Measurements from ENCODE around the gene LNPK.

The LNPK gene

DNA sequence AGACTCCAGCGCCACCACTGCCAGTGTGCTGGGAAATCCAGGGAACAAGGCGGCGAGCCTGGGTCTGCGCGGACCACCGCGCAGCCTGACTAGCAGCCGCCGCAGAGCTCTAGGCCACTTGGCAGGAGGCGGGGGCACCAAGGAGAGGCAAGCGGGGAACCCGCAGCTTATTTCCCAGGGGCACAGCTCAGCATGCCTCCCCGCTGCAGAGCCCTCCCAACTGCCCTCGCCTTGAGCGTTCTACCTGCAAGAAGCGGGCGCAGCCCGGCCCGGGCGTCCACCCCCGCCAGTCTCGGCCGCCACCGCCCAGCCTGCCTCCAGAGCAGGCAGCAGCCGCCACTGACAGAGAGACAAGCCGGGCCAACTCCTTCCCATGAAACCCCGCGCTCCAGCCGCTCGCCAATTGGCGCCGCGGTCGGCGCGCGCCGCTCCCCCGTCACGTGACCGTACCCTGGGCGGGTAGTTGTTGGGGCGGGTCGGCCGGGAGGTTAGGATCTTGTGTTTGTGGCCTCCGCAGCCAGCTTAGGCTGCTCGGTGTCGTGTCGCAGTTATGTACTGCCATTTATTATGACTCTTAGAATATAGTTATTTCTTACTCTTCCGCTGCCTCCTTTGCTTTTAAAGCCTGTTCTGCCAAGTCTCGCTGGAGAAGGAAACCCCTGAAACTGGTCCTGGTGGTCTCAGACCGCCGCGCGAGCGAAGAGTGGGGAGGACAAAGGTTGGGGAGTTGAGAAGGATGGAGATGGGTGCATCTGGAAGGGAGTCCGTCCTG lies at the start of gene LNPK:
Gene LNPK, minus strand, starts transcription at position 352 of the 772 bp plus-strand sequence. CDS start 6,683 bp downstream, outside the sequence.
- no peaks in the 10 kb centered on the region for H3K27me3 Mint-ChIP-seq
- peak; percentile 95 for DNase-seq
- peak within 1 kb of the TSS; percentile 94 for H3K27ac Mint-ChIP-seq
- peaks cover 25% of the 10 kb centered on the region for H3K4me1 Mint-ChIP-seq (ENCODE audit: low read depth)
- H3K4me3 Mint-ChIP-seq = peak within 1 kb of the TSS; percentile 92
- peaks cover 14% of the 10 kb centered on the region for H3K36me3 Mint-ChIP-seq (ENCODE audit: low read depth)
- no peaks in the 10 kb centered on the region for H3K9me3 Mint-ChIP-seq

- Mint-ChIP-seq H3K27ac (no peak overlapping the region), H3K9me3 (peaks cover 2% of the 10 kb centered on the region), H3K4me3 (no peak overlapping the region), H3K36me3 (ENCODE audit: low read depth) (no peaks in the 10 kb centered on the region), H3K27me3 (peaks cover 38% of the 10 kb centered on the region), H3K4me1 (ENCODE audit: low read depth) (no peaks in the 10 kb centered on the region)
- no peak for DNase-seq
Measured at GRCh38 chr2:176039375-176039774, 37.3 kb upstream of the LNPK start.

GRCh38 chr2:176038694-176039093 lies 36.6 kb upstream of the LNPK start:
- no peaks in the 10 kb centered on the region for H3K4me1 Mint-ChIP-seq (ENCODE audit: low read depth)
- peaks cover 2% of the 10 kb centered on the region for H3K9me3 Mint-ChIP-seq
- no peak overlapping the region for H3K4me3 Mint-ChIP-seq
- H3K36me3 Mint-ChIP-seq (ENCODE audit: low read depth) = no peaks in the 10 kb centered on the region
- H3K27me3 Mint-ChIP-seq = peaks cover 38% of the 10 kb centered on the region
- H3K27ac Mint-ChIP-seq = no peak overlapping the region
- DNase-seq = no peak

GRCh38 chr2:176035013-176035691 lies 33.1 kb upstream of the LNPK start:
- Mint-ChIP-seq H3K9me3 (no peaks in the 10 kb centered on the region), H3K27ac (no peak overlapping the region), H3K36me3 (ENCODE audit: low read depth) (no peaks in the 10 kb centered on the region), H3K27me3 (peaks cover 35% of the 10 kb centered on the region), H3K4me3 (no peak overlapping the region), H3K4me1 (ENCODE audit: low read depth) (no peaks in the 10 kb centered on the region)
- DNase-seq = no peak

DNA sequence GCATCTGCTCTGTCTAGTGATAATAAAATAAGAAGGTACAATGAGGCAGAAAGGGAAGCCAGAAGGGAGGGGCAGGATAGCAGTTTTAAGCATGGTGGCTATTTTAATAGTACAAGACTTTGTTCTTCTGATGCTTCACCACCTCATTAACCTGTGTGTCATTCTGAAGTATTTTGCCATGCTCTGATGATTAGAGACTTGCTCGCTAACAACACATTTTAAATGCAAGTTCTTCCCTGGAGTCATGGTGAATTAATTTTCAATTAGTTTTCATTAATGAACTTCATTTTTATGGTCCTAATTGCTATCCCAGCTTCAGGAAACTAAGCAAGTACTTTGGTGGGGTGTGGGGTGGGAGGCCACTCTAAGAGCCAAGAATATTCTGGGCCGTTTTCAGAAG lies 25.7 kb upstream of the LNPK start:
- no peak overlapping the region for H3K27ac Mint-ChIP-seq
- H3K4me3 Mint-ChIP-seq = no peak overlapping the region
- no peaks in the 10 kb centered on the region for H3K9me3 Mint-ChIP-seq
- H3K27me3 Mint-ChIP-seq = peaks cover 36% of the 10 kb centered on the region
- H3K36me3 Mint-ChIP-seq (ENCODE audit: low read depth) = no peaks in the 10 kb centered on the region
- H3K4me1 Mint-ChIP-seq (ENCODE audit: low read depth) = no peaks in the 10 kb centered on the region
- no peak for DNase-seq

DNA sequence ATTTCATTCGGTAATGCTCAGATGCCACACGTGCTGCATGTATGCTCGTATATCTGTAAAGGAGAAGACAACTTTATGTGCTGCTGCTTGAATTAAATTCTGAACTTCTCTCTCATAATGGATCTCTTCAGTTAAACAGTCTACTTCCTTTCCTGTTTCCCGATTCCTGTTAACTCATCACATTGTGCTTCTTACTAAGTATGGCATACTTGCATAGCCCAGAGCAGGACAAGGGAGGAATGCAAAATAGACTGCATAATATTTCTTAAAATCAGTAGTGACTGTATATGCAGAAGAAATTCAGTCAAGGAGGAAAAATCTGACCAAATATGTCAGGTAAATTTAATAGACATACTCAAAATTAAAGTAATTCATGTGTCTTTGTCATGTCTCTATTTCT lies 23.9 kb upstream of the LNPK start:
- Mint-ChIP-seq H3K9me3 (no peaks in the 10 kb centered on the region), H3K4me3 (no peak overlapping the region), H3K4me1 (ENCODE audit: low read depth) (no peaks in the 10 kb centered on the region), H3K27ac (no peak overlapping the region), H3K27me3 (peaks cover 44% of the 10 kb centered on the region), H3K36me3 (ENCODE audit: low read depth) (no peaks in the 10 kb centered on the region)
- no peak for DNase-seq

DNA sequence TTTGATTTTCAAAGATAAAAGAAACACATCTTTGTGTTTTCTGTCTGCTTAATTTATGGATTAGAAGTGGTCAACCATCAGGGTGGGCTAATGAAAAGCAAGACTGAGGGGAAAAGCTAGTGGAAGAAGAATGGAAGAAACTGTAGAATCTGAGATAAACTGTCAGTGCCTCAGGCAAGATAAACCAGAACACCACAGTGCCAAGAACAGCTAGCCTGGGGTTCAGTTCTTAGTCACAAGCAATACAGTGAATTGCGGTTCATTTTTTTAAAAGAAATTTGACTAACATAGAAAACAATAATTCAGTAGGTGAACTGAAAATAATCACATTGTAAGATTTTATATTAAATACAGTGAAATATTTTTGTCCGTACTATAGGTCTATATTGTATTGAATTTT lies 22.0 kb upstream of the LNPK start:
- Mint-ChIP-seq H3K4me3 (no peak overlapping the region), H3K27me3 (peaks cover 49% of the 10 kb centered on the region), H3K27ac (no peak overlapping the region), H3K4me1 (ENCODE audit: low read depth) (no peaks in the 10 kb centered on the region), H3K9me3 (no peaks in the 10 kb centered on the region), H3K36me3 (ENCODE audit: low read depth) (no peaks in the 10 kb centered on the region)
- DNase-seq = no peak

GRCh38 chr2:176022048-176022447 lies 20.0 kb upstream of the LNPK start:
- Mint-ChIP-seq H3K4me3 (no peak overlapping the region), H3K9me3 (no peaks in the 10 kb centered on the region), H3K27me3 (peaks cover 51% of the 10 kb centered on the region), H3K4me1 (ENCODE audit: low read depth) (no peaks in the 10 kb centered on the region), H3K27ac (no peak overlapping the region), H3K36me3 (ENCODE audit: low read depth) (no peaks in the 10 kb centered on the region)
- no peak for DNase-seq

DNA sequence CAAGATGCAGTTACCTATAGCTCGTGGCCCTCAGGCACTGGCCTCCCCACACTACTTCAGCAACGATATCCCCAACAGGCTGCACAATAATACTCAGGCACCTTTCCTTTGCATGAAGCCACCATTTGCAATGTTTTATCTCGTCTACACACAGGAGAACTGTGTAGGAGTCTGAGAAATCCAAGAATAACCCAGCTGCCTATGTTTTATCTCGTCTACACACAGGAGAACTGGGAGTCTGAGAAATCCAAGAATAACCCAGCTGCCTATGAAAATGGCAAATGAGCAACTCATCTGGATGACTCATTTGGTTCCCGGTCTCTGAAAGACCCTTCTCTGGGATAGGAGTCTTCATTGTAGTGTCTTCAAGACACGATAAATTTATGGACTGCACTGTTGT lies 18.3 kb upstream of the LNPK start:
- Mint-ChIP-seq H3K9me3 (no peaks in the 10 kb centered on the region), H3K4me3 (no peak overlapping the region), H3K4me1 (ENCODE audit: low read depth) (no peaks in the 10 kb centered on the region), H3K27me3 (peaks cover 54% of the 10 kb centered on the region), H3K27ac (no peak overlapping the region), H3K36me3 (ENCODE audit: low read depth) (no peaks in the 10 kb centered on the region)
- DNase-seq = no peak

DNA sequence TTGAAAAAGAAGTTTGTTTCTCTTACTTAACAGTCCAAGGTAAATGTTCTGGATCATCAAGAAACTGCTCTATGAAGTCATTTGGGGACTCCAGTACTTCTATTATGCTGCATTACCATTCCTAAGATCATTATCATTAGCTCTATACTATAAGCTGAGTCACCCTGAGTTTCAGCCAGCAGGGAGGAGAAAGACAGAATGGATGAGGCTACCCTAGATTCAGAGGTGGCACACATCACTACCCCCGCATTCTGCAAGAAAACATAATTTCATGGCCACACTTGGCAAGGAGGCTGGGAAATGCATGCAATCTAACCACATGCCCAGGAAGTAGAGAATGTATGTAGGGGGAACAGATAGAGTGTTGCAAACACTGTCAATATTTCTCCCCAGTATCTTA lies 16.6 kb upstream of the LNPK start:
- no peak for DNase-seq
- H3K36me3 Mint-ChIP-seq (ENCODE audit: low read depth) = no peaks in the 10 kb centered on the region
- no peak overlapping the region for H3K4me3 Mint-ChIP-seq
- H3K27me3 Mint-ChIP-seq = peaks cover 49% of the 10 kb centered on the region
- no peaks in the 10 kb centered on the region for H3K9me3 Mint-ChIP-seq
- H3K27ac Mint-ChIP-seq = no peak overlapping the region
- H3K4me1 Mint-ChIP-seq (ENCODE audit: low read depth) = no peaks in the 10 kb centered on the region

DNA sequence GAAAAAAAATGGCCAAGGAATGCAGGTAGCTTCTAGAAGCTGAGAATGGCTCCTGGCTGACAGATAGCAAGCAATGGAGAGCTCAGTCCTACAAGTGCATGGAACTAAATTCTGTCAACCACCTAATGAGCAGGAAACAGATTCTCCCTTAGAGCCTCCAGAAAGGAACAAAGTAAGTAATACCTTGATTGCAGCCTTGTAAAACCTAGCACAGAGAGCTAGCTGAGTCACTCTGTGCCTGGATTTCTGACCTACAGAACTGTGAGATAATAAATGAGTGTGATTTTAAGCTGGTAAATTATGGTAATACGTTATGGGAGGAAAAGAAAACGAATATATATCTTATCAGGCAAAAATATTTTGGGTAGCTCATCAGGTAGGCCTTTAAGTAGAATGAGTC lies 7.4 kb upstream of the LNPK start:
- H3K27ac Mint-ChIP-seq = no peak overlapping the region

GRCh38 chr2:176004934-176005333 lies 2.9 kb upstream of the LNPK start:
- DNase-seq = no peak
- Mint-ChIP-seq H3K27me3 (peaks cover 5% of the 10 kb centered on the region), H3K27ac (no peak overlapping the region), H3K4me3 (no peak overlapping the region), H3K36me3 (ENCODE audit: low read depth) (peaks cover 13% of the 10 kb centered on the region), H3K4me1 (ENCODE audit: low read depth) (peaks cover 16% of the 10 kb centered on the region), H3K9me3 (no peaks in the 10 kb centered on the region)

More for the DNA sequence above, 7.4 kb upstream of the LNPK start:
- peaks cover 16% of the 10 kb centered on the region for H3K27me3 Mint-ChIP-seq
- no peaks in the 10 kb centered on the region for H3K36me3 Mint-ChIP-seq (ENCODE audit: low read depth)
- no peaks in the 10 kb centered on the region for H3K9me3 Mint-ChIP-seq
- DNase-seq = no peak
- H3K4me3 Mint-ChIP-seq = no peak overlapping the region
- no peaks in the 10 kb centered on the region for H3K4me1 Mint-ChIP-seq (ENCODE audit: low read depth)

DNA sequence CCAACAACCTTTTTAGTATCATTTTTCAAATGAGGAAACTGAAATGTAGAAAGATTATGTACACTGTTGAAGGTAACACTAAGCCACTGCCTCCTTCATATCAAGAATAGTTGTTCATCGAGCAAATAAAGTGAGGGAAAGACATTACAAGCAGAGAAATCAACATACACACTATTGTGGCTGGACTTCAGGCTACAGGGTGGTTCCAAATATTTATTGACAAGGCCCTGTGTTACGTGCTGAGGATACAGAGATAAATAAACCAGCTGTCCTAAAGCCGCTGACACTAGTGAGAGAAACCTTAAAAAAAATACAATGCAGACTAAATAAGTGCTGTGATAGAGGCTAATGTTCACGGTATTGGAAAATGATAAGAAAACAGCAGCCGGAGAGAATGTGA lies 1.9 kb upstream of the LNPK start:
- peaks cover 13% of the 10 kb centered on the region for H3K36me3 Mint-ChIP-seq (ENCODE audit: low read depth)
- H3K4me1 Mint-ChIP-seq (ENCODE audit: low read depth) = peaks cover 25% of the 10 kb centered on the region
- no peak overlapping the region for H3K4me3 Mint-ChIP-seq
- H3K9me3 Mint-ChIP-seq = no peaks in the 10 kb centered on the region
- DNase-seq = no peak
- no peak overlapping the region for H3K27ac Mint-ChIP-seq
- H3K27me3 Mint-ChIP-seq = peaks cover 3% of the 10 kb centered on the region

DNA sequence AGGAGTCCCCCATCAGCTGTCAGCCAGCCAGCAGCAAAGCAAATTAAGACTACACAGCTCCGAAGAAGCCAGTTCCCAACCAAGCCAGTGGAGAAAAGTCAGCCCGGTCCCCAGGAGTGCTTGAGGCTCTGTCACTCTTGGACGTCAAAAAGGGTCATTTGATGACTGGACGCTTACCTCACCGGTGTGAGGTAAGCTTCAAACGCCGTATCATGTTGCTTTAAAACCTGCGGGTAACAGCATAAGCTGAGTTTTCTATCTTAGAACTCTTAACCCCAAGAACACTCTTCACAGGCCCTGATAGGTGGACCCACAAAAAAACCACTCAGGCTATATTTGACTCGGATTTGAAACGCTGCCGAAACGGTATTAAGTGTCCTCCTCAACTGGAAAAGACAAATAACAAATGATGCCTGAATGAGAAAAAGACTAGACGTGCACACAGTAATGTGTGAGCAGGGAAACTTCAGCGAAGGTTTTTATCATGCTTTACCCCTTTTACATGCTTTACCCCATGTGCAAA lies 682 bp upstream of the LNPK start:
- peaks cover 13% of the 10 kb centered on the region for H3K36me3 Mint-ChIP-seq (ENCODE audit: low read depth)
- peak overlapping the region; percentile 92 for H3K4me3 Mint-ChIP-seq
- peaks cover 25% of the 10 kb centered on the region for H3K4me1 Mint-ChIP-seq (ENCODE audit: low read depth)
- no peaks in the 10 kb centered on the region for H3K9me3 Mint-ChIP-seq
- peak overlapping the region; percentile 94 for H3K27ac Mint-ChIP-seq
- no peak for DNase-seq
- no peaks in the 10 kb centered on the region for H3K27me3 Mint-ChIP-seq

DNA sequence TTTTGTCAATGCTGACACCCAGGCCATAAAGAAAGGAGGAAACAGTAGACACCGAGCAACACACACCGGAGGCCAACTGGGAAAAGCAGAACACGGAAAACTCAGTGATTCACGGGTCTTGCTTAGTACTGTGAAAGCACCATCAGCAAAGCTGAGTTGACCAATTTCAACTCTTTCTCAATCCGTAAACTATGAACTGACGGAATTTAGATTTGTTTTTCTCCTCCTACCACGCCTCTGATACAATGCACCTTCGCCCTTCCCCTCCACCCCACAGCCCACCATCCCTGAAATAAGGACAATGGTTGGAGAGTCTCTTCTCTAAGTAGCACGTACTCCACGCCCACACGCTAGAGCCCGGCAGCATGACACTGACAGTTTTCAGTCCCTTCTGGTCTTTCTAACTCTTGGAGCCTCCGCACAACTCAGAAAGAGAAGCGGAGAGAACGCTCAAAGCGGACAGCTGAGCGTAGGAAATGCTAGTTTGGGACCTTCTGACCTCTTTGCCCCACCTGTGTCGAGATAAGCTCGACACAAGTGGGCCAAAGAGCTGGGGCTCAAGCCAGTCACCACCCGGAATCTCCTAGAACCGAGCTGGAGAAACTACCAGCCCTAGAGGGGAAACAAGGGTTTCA lies 669 bp downstream of the LNPK start:
- peak; percentile 71 for DNase-seq
- peak overlapping the region; percentile 94 for H3K27ac Mint-ChIP-seq
- no peaks in the 10 kb centered on the region for H3K27me3 Mint-ChIP-seq
- peaks cover 14% of the 10 kb centered on the region for H3K36me3 Mint-ChIP-seq (ENCODE audit: low read depth)
- peaks cover 25% of the 10 kb centered on the region for H3K4me1 Mint-ChIP-seq (ENCODE audit: low read depth)
- no peaks in the 10 kb centered on the region for H3K9me3 Mint-ChIP-seq
- H3K4me3 Mint-ChIP-seq = peak overlapping the region; percentile 92

Measured in activated T-cell treated with anti-CD3 and anti-CD28 coated beads, Interleukin-2, amount 50 U/mL, for 24 hours (primary cell).